Measurements from ENCODE around the gene CST3.
"Not testable (repeated sequence)": the region's sequence is repeated elsewhere in the genome, so short reads cannot be mapped to it uniquely, and the experiment has no call there.

CST3 gene

GRCh38 chr20:23637282-23638221, at the start of gene CST3:
CST3 (minus strand) TSS chr20:23637955; CDS start chr20:23637862, 93 bp downstream.
- peak; percentile 81 for DNase-seq

DNA sequence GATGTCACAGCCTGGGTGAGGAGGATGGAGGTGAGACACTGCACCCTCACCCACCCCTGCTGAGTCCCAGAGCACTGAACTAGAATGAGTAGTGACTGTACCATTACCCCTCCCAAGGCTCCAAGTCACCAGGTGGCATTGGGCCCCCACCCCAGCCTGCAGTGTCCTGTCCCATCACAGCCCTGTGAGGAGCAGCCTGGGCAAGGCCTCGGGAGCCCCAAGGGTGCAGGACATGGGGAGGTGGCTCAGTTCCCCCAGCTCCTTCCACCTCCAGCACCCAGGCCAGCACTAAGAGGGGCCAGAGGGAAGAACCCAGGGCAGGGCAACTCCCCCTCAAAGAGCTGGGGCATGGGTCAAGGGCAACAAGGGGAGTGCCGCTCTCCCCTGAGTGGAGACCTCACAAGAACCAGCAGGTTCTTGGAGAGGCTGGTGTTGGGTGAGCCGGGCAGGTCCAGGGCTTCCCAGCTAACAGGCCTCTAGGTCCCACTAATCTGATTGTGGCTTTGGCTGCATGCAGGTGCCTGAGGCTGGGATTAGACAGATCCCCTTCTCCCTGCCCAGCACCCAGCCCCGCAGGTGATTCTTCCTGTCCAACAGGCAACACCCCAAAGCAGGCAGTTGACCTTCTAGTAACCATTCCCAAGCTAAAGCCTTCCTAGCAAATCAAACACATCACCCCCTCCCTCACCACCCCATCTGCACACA, 48.4 kb upstream of the CST3 start:
- no peak for DNase-seq

- not testable (repeated sequence) for DNase-seq
Observed at GRCh38 chr20:23685529-23685896, 47.8 kb upstream of the CST3 start.

DNA sequence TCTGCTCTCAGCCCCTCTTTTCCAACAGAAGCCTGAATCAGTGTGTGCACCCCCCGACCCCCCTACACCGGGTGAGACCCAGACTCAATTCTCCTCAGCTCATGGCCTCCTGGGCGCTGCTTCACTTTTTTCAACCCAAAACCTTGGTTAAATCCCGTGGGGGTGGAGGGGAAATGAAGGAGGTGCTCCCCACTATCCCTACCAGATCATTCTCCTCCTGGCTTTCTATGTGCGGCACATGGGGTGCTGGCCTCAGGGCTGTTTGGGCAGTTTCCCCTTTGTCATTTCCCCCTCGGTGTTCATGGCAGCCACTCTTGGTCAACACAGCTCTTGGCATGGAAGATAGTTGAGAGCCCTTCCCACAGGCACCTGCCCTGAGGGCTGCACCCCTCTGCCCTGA, 46.5 kb upstream of the CST3 start:
- DNase-seq = no peak

- no peak for DNase-seq
Observed at GRCh38 chr20:23683807-23684206, 46.1 kb upstream of the CST3 start.

GRCh38 chr20:23683281-23683680, 45.5 kb upstream of the CST3 start:
- no peak for DNase-seq

DNA sequence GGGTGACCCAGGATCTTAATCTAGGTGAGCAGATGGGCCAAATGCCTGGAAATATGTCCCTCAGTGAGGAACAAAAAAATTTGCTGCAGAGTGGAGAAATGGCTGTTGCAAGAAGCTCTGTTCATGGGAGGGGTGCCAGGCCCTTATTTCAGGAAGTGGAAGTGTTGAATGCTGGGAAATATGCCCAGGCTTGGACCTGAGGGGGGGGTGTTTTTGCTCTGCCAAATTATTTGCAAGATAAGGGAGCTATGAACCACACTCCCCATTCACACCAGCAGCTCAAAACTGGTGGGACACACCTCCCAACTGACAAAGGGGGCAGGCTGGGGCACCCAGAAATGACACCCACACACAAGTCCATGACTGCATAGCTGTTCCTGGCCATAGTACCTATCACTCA, 42.4 kb upstream of the CST3 start:
- DNase-seq = no peak

DNA sequence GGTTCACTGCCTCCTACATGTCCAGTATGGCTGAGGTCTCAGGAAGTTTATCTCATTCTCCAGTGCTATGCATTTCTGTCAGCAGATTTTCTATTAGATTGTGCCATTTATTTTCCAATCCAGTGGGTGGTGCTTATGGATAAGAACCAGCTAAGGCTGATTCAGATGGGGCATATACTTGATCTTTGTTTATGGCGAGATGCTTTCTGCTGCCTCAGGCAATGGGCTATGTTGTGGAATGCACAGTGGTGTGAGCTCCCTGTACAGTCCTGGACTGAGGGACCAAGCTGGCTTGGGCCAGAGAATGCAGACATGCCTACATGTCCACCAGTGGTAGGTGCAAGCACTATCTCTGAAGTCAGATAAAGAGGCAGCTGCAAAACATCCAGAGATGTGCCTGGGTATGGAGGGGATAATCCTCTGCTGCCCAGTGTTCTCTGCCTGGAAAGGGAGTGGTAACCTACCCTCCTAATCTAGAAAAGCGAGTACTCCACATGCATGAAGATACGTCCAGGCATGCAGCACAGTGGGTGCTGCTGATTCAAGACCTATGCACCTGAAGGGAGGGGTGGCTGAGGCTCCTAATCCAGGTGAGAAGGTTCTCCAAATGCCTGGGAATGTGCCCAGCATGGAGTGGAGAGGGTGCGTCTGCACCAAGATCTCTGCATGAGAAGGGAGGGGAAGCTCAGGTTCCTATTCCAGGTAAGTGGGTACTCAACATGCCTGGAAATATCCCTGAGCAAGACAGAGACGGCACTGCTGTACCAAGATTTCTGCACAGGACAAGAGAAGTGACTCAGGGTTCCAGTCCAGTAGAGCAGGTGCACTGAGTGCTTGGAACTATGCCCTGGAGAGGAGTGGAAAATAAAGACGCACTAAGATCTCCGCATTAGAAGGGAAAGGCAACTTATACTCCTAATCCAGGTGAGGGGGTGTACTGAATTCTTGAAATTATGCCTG, 41.7 kb upstream of the CST3 start:
- no peak for DNase-seq

DNA sequence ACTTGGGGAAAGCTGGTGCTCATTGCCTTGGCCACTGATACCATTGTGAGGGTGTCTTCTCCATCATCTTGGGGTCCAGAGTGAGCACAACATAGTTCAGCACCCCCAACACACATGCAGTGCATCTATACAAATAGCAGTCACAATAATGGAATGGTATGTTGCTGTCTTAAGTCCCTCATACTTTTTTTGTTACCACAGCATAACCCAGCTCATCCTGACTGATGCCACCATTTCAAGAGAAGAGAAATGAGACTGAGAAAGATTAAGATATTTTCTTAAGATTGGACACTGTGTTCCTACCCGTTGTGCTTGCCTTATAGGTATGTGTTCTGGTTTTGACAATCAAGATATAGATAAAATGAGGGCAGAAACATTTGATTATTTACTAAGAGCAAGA, 35.5 kb upstream of the CST3 start:
- no peak for DNase-seq

DNA sequence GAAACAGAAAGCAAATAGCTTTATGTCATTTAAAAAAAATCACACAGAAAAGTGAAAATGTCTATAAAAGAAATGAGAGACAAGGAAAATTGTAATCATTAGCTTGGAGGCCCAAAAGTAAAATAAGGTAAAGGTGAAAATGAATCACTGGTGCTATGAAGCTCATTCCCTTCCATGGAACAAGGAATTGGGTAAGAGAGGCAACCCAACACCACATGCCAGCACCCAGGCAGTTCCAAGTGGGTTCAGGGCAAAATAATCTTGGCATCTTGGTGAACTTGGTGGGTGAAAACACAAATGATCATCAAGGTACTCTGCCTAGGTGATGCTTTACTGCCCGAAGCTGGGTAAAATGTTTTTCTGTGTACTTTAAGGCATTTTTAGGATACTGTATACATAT, 34.4 kb upstream of the CST3 start:
- DNase-seq = no peak

GRCh38 chr20:23671479-23671878, 33.7 kb upstream of the CST3 start:
- DNase-seq = no peak

- DNase-seq = no peak
Observed at GRCh38 chr20:23670361-23670760, 32.6 kb upstream of the CST3 start.

- DNase-seq = no peak
Observed at GRCh38 chr20:23669866-23670265, 32.1 kb upstream of the CST3 start.

- DNase-seq = no peak
Observed at GRCh38 chr20:23669327-23669726, 31.6 kb upstream of the CST3 start.

GRCh38 chr20:23668477-23668951, 30.8 kb upstream of the CST3 start:
- peak; percentile 8 for DNase-seq

GRCh38 chr20:23667666-23668065, 29.9 kb upstream of the CST3 start:
- no peak for DNase-seq

DNA sequence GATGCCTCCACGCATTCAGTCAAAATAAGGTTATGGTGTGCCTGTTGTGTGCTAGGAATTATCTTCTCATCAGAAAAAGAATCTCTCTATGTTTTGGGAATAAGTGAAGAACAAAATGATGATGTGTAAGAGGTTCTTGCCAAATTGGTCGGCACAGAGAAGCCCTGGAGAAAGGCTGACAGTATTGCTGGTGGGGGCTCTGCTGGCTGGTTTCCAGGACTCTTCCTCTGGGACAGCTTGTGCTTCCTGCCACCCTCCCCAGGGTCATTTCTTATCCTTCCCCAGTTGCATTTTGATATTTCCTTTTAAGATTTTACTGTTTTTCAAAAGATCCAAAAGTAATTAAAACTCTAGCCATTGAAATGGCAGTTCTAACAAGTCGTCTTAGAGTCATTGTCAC, 28.9 kb upstream of the CST3 start:
- no peak for DNase-seq

GRCh38 chr20:23666189-23666588, 28.4 kb upstream of the CST3 start:
- DNase-seq = no peak

DNA sequence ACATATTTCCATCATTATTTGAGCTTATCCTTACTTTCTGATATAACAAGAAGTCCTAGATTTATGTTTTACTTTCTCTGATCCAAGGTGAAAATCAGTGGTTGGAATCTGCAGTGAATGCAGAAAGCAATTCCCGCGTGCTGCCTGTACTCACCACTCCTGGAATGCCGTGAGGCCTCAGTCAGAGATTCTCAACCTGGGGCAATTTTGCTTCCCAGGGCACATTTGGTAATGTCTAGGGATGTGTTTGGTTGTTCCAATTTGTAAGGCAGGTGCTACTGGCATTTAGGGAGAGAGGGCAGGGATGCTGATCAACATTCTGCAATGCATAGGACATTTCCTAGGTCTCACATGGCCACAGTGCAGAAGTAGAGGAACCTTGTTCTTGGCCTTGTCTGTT, 27.2 kb upstream of the CST3 start:
- DNase-seq = no peak

- not testable (repeated sequence) for DNase-seq
Observed at GRCh38 chr20:23664046-23664445, 26.3 kb upstream of the CST3 start.

- DNase-seq = no peak
Observed at GRCh38 chr20:23663180-23663579, 25.4 kb upstream of the CST3 start.

DNA sequence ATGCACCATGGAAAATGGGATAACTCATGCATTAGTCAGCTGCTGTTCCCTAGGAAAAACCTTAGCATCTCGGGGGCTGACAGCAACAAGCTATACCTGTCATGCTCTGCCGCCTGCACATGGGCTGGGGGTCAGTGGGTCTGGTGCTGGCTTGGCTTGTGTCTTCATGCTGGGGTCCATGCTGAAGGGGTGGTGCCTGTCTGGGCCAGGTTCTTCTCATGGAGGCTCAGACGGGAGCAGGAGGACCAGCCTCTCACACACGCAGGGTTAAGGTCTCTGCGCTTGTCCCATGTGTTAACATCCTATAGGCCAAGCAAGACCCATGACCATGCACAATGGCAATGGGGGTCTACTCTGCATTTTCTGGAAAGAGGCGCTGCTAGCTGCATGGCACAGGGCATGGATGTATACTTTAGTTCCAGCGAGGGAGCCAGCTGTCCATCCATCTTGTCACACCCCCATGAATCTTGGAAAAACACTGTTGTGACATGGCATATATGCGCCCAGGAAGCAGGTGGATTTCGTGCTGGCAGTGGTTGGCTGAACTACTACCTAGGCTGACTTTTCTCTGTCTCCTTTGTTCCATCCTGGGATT, 24.6 kb upstream of the CST3 start:
- DNase-seq = no peak

Measured in NCI-H226 (cell line).